CD14-positive monocyte (primary cell): ENCODE results near the gene RFPL1. TPM values are rescaled to one million over a fixed set of nuclear protein-coding genes. Genes with fewer than 3 reads are reported as not detected.
A peak's percentile ranks its signal among the peaks of the same experiment; 100 is the strongest.

Experiments used
- DNase-seq, 3 donors: peaks; one replicate each; pipeline ENCODE4 v3.0.0-alpha.2; 2011 to 2022
- H2AFZ ChIP-seq: 2 replicates; pipeline ENCODE4 v1.6.0; 2012; ENCODE audit warnings: mild to moderate bottlenecking, low read depth, low read length, inconsistent platforms; ENCODE audit not compliant: insufficient read depth, poor library complexity, severe bottlenecking
- H3K27ac ChIP-seq, 2 donors: 1 replicate in 1 of 2; 2 replicates in 1 of 2; pipeline ENCODE4 v1.5.1; 2012 to 2013; ENCODE audit warnings: low read length in 2 of 2, control low read depth in 1 of 2, inconsistent platforms in 1 of 2, low read depth in 1 of 2, mild to moderate bottlenecking in 1 of 2
- H3K27me3 ChIP-seq, 2 donors: one replicate each; pipeline versions ENCODE4 v1.6.0 to v1.6.1; 2011 to 2013; ENCODE audit warnings: low read length in 2 of 2; ENCODE audit not compliant: control insufficient read depth in 2 of 2, insufficient read depth in 2 of 2
- H3K36me3 ChIP-seq, 2 donors: replicated peaks in 1 of 2; 1 replicate in 1 of 2; 2 replicates in 1 of 2; pipeline versions ENCODE4 v1.5.1 to v1.6.1; 2012 to 2013; ENCODE audit warnings: low read length in 2 of 2, control low read depth in 1 of 2, inconsistent platforms in 1 of 2, mild to moderate bottlenecking in 1 of 2; ENCODE audit not compliant: insufficient read depth in 2 of 2, control insufficient read depth in 1 of 2
- H3K4me1 ChIP-seq, 2 donors: 1 replicate in 1 of 2; 2 replicates in 1 of 2; pipeline versions ENCODE4 v1.5.1 to v1.6.1; 2012 to 2013; ENCODE audit warnings: low read length in 2 of 2, control low read depth in 1 of 2, inconsistent platforms in 1 of 2, mild to moderate bottlenecking in 1 of 2, moderate library complexity in 1 of 2; ENCODE audit not compliant: insufficient read depth in 2 of 2, control insufficient read depth in 1 of 2
- H3K4me2 ChIP-seq: replicated peaks from 2 replicates; pipeline ENCODE3; 2012; ENCODE audit warnings: low read length, moderate library complexity, mild to moderate bottlenecking; ENCODE audit not compliant: poor library complexity, severe bottlenecking; ENCODE audit errors: extremely low read depth
- H3K4me3 ChIP-seq, 3 experiments: fragments of 200-600 bp in 1 of 3; sonication (generic) in 1 of 3; replicated peaks in 1 of 3; 1 replicate in 2 of 3; 2 replicates in 1 of 3; pipeline ENCODE4 v1.5.1; 2011 to 2013; ENCODE audit warnings: low read length in 3 of 3, mild to moderate bottlenecking in 3 of 3, control low read depth in 2 of 3, low read depth in 2 of 3, inconsistent platforms in 1 of 3, moderate library complexity in 1 of 3
- H3K79me2 ChIP-seq: 2 replicates; pipeline ENCODE4 v1.6.0; 2012; ENCODE audit warnings: mild to moderate bottlenecking, control low read depth, inconsistent platforms, low read length, moderate library complexity; ENCODE audit not compliant: insufficient read depth
- H3K9ac ChIP-seq: 2 replicates; pipeline ENCODE4 v1.6.0; 2017; ENCODE audit warnings: low read length, mild to moderate bottlenecking; ENCODE audit not compliant: insufficient read depth, poor library complexity, severe bottlenecking
- H3K9me3 ChIP-seq, 2 donors: replicated peaks in 1 of 2; 1 replicate in 1 of 2; 2 replicates in 1 of 2; pipeline versions ENCODE4 v1.5.1 to v1.6.1; 2012 to 2013; ENCODE audit warnings: low read length in 2 of 2, control low read depth in 1 of 2; ENCODE audit not compliant: control insufficient read depth in 1 of 2, insufficient read depth in 1 of 2
- H4K20me1 ChIP-seq: 2 replicates; pipeline ENCODE4 v1.6.0; 2012; ENCODE audit warnings: mild to moderate bottlenecking, low read length, control low read depth, moderate library complexity; ENCODE audit not compliant: insufficient read depth
- H3K27ac Mint-ChIP-seq, 7 donors: one replicate each; pipeline ENCODE4 v1.8.0; 2020; ENCODE audit warnings: mild to moderate bottlenecking in 7 of 7, mixed read lengths in 7 of 7, moderate library complexity in 6 of 7, inconsistent platforms in 2 of 7
- H3K27me3 Mint-ChIP-seq, 3 donors: one replicate each; pipeline ENCODE4 v1.8.0; 2021 to 2022; ENCODE audit warnings: low read depth in 3 of 3, mild to moderate bottlenecking in 3 of 3, mixed read lengths in 3 of 3, moderate library complexity in 3 of 3, inconsistent platforms in 1 of 3
- H3K36me3 Mint-ChIP-seq, 2 donors: one replicate each; pipeline ENCODE4 v1.8.0; 2020; ENCODE audit warnings: mixed read lengths in 2 of 2, inconsistent platforms in 1 of 2, mild to moderate bottlenecking in 1 of 2
- H3K4me1 Mint-ChIP-seq: one replicate; pipeline ENCODE4 v1.8.0; 2020; ENCODE audit warnings: mild to moderate bottlenecking, mixed read lengths
- H3K4me3 Mint-ChIP-seq, 2 donors: one replicate each; pipeline ENCODE4 v1.8.0; 2020; ENCODE audit warnings: mild to moderate bottlenecking in 2 of 2, mixed read lengths in 2 of 2, moderate library complexity in 1 of 2
- H3K9me3 Mint-ChIP-seq, 7 donors: one replicate each; pipeline ENCODE4 v1.8.0; 2020 to 2022; ENCODE audit warnings: mixed read lengths in 7 of 7, mild to moderate bottlenecking in 6 of 7, moderate library complexity in 6 of 7, inconsistent platforms in 2 of 7
- WGBS: methylation state at CpG from one replicate; pipeline ENCODE4 v1.1.5; 2013; ENCODE audit warnings: missing lambda C conversion rate; ENCODE audit not compliant: insufficient coverage; 5-methylcytosine and 5-hydroxymethylcytosine counted together
- intact Hi-C, 2 donors: fragments of 100-400 bp; cut with micrococcal nuclease; formaldehyde crosslinking; loops; one replicate each; pipeline versions ENCODE4 v1.15.0 to v1.15.1; 2023
- polyA plus RNA-seq, 3 donors: library from polyadenylated mRNA; depleted of rRNA in 1 of 3; unstranded in 2 of 3; stranded (reverse) in 1 of 3; fragments of 300-500 nt in 2 of 3; fragments of >200 nt in 1 of 3; fragmentation: Illumina TruSeq in 2 of 3; gene quantifications; 1 replicate in 2 of 3; 2 replicates in 1 of 3; pipeline ENCODE4 v1.2.3, GENCODE V29; 2012 to 2021
- TF ChIP-seq, protein P1 (sequence below): fragments of 200-600 bp; IDR thresholded peaks from one replicate; pipeline ENCODE4 v1.8.0; 2022; ENCODE audit warnings: antibody characterized with exemption, mild to moderate bottlenecking

RFPL1 gene
- polyA plus RNA-seq, 3 donors: 0.20 TPM; not detected in 2

DNA sequence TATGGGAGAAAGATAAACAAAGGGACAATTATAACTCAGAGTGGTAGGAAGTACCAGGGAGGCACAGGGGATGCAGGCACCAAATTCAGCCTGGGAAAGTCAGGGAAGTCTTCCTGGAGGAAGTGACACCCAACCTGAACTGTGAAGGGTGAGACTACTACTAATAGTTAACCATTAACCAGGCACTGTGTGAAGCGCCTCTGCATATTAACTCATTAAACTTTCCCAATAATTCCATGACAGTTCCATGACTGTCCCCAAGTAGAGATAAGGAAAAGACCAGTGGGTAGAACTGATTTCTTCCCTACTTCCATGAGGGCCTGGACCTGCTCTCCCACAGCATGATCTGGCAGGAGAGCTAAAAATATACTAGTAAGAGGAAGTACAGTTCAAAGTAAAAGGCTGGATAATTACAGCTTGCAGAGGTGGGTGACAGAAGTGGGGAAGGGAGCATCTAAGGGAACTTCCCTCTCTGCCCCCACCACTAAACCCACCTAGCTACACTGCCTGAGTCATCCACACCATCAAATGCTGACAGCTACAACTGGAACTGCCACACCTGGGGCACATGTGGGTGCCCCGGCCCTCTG is 45.3 kb upstream of the RFPL1 start:
- H3K79me2 ChIP-seq: peaks cover 8% of the 10 kb centered on the region
- no peak overlapping the region for H3K9ac ChIP-seq
- no peaks in the 10 kb centered on the region for H4K20me1 ChIP-seq
- no peak for DNase-seq
- TF ChIP-seq, protein P1, sequence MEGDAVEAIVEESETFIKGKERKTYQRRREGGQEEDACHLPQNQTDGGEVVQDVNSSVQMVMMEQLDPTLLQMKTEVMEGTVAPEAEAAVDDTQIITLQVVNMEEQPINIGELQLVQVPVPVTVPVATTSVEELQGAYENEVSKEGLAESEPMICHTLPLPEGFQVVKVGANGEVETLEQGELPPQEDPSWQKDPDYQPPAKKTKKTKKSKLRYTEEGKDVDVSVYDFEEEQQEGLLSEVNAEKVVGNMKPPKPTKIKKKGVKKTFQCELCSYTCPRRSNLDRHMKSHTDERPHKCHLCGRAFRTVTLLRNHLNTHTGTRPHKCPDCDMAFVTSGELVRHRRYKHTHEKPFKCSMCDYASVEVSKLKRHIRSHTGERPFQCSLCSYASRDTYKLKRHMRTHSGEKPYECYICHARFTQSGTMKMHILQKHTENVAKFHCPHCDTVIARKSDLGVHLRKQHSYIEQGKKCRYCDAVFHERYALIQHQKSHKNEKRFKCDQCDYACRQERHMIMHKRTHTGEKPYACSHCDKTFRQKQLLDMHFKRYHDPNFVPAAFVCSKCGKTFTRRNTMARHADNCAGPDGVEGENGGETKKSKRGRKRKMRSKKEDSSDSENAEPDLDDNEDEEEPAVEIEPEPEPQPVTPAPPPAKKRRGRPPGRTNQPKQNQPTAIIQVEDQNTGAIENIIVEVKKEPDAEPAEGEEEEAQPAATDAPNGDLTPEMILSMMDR: no peak
- no peak overlapping the region for H3K4me3 ChIP-seq
- Mint-ChIP-seq H3K27me3 (peaks cover 0 to 2% (median 0%) of the 10 kb centered on the region in 3 donors), H3K4me1 (peaks cover 20% of the 10 kb centered on the region), H3K4me3 (no peak overlapping the region), H3K9me3 (peaks cover 0 to 2% (median 0%) of the 10 kb centered on the region in 7 donors), H3K36me3 (no peaks in the 10 kb centered on the region), H3K27ac (peak overlapping the region in 5 of 7 donors; percentile 5 to 78 (median 63))
- H3K36me3 ChIP-seq: no peaks in the 10 kb centered on the region
- intact Hi-C loops: loop anchor here (10.0 kb wide), 1 partner anchor 132 kb away; no protein-coding TSS in a partner anchor
- H2AFZ ChIP-seq: no peak overlapping the region
- no peaks in the 10 kb centered on the region for H3K9me3 ChIP-seq
- no peak overlapping the region for H3K27ac ChIP-seq
- peaks cover 20 to 21% of the 10 kb centered on the region in 2 donors for H3K4me1 ChIP-seq
- WGBS: no CpG with 5 or more reads among the region's 2 CpGs
- no peaks in the 10 kb centered on the region for H3K27me3 ChIP-seq
- H3K4me2 ChIP-seq: no peak overlapping the region

DNA sequence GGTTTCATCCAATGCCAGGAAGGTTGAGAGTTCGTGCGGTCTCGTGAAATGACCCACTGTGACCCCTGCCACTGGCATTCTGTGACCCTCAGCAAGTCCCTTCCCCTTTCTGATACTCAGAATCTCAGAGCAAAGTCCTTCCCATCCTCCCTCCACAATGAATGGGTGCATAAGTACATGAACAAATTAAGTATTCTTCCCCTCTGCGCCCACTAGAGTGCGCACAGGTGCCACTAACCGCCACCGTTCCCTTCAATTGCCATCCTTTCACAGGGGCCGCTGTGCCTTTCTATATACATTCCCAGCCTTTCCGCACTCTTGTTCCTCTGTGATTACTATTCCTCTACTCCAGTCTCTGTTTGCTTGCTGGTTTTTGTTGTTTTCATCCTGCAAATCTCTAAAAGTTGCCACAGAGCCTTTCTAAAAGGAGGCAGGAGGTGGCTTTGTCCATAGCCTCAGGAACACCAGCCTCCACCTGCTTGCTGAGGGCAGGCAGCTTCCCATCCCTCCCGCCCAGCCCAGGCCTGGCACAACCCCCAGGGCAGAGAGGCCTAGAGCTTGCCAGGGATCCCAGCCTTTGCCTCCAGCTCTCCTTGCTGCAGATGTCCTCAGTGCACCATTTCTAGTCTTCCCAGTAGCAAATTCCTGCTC is 43.3 kb upstream of the RFPL1 start:
- H2AFZ ChIP-seq: no peak overlapping the region
- no peak overlapping the region for H3K9ac ChIP-seq
- TF ChIP-seq, protein P1: peak; percentile 85
- Mint-ChIP-seq H3K27ac (no peak overlapping the region), H3K4me3 (no peak overlapping the region), H3K9me3 (peaks cover 0 to 3% (median 0%) of the 10 kb centered on the region in 7 donors), H3K4me1 (peaks cover 17% of the 10 kb centered on the region), H3K27me3 (peaks cover 0 to 2% (median 2%) of the 10 kb centered on the region in 3 donors), H3K36me3 (no peaks in the 10 kb centered on the region)
- no peaks in the 10 kb centered on the region for H4K20me1 ChIP-seq
- no peaks in the 10 kb centered on the region for H3K9me3 ChIP-seq
- peak; percentile 61 to 73 (median 67) for DNase-seq
- peaks cover 13% of the 10 kb centered on the region in 2 donors for H3K4me1 ChIP-seq
- no peak overlapping the region for H3K4me3 ChIP-seq
- intact Hi-C loops: loop anchor here (10.0 kb wide), 1 partner anchor 130 kb away; no protein-coding TSS in a partner anchor
- no peaks in the 10 kb centered on the region for H3K36me3 ChIP-seq
- no peaks in the 10 kb centered on the region for H3K27me3 ChIP-seq
- H3K27ac ChIP-seq: no peak overlapping the region
- WGBS: 23% methylated on average over 10 of the region's 10 CpGs
- no peaks in the 10 kb centered on the region for H3K79me2 ChIP-seq
- H3K4me2 ChIP-seq: no peak overlapping the region
